ENCODE results near the gene STK32B. TPM values are rescaled to one million over a fixed set of nuclear protein-coding genes. Genes with fewer than 3 reads are reported as not detected.

STK32B gene
- total RNA-seq, 4 donors from 2014 or later, result 3.0 to 33.8 (median 4.3) TPM

GRCh38 chr4:5515646-5516045 lies 464.4 kb downstream of the STK32B start:
- no peaks in the 10 kb centered on the region for H3K36me3 ChIP-seq
- no peaks in the 10 kb centered on the region for H3K9me3 ChIP-seq
- no peak overlapping the region for H3K4me3 ChIP-seq
- no peak overlapping the region for H3K27ac ChIP-seq
- TF ChIP-seq POLR2A (IDR thresholded peaks at IDR 0.05) (no peak), CTCF (IDR thresholded peaks at IDR 0.05) (no peak)
- no peak for DNase-seq
- no peaks in the 10 kb centered on the region for H3K4me1 ChIP-seq
- no peaks in the 10 kb centered on the region for H3K27me3 ChIP-seq
- intact Hi-C loops (cut with DNase I; ENCODE audit: low total_unique reads), result no loop called here

GRCh38 chr4:5517372-5517771 lies 466.1 kb downstream of the STK32B start:
- H3K36me3 ChIP-seq, result no peaks in the 10 kb centered on the region
- H3K4me3 ChIP-seq, result no peak overlapping the region
- TF ChIP-seq CTCF (IDR thresholded peaks at IDR 0.05) (no peak), POLR2A (IDR thresholded peaks at IDR 0.05) (no peak)
- no peaks in the 10 kb centered on the region for H3K9me3 ChIP-seq
- no peak overlapping the region for H3K27ac ChIP-seq
- intact Hi-C loops (cut with DNase I; ENCODE audit: low total_unique reads), result no loop called here
- no peaks in the 10 kb centered on the region for H3K4me1 ChIP-seq
- no peak for DNase-seq
- H3K27me3 ChIP-seq, result no peaks in the 10 kb centered on the region

GRCh38 chr4:5524446-5525299 lies 473.4 kb downstream of the STK32B start:
- H3K9me3 ChIP-seq, result no peaks in the 10 kb centered on the region
- no peak overlapping the region for H3K27ac ChIP-seq
- no peaks in the 10 kb centered on the region for H3K36me3 ChIP-seq
- H3K4me1 ChIP-seq, result no peaks in the 10 kb centered on the region
- no peak overlapping the region for H3K4me3 ChIP-seq
- H3K27me3 ChIP-seq, result no peaks in the 10 kb centered on the region
- DNase-seq, result no peak
- no peak for TF ChIP-seq CTCF (IDR thresholded peaks at IDR 0.05)
- no peak for TF ChIP-seq POLR2A (IDR thresholded peaks at IDR 0.05)
- intact Hi-C loops (cut with DNase I; ENCODE audit: low total_unique reads), result no loop called here

GRCh38 chr4:5526080-5526846 lies 475.0 kb downstream of the STK32B start:
- no peaks in the 10 kb centered on the region for H3K9me3 ChIP-seq
- TF ChIP-seq POLR2A (IDR thresholded peaks at IDR 0.05), result no peak
- no peak for TF ChIP-seq CTCF (IDR thresholded peaks at IDR 0.05)
- intact Hi-C loops (cut with DNase I; ENCODE audit: low total_unique reads), result no loop called here

GRCh38 chr4:5527211-5527610 lies 475.9 kb downstream of the STK32B start:
- Histone ChIP-seq H3K27ac (no peak overlapping the region), H3K27me3 (no peaks in the 10 kb centered on the region), H3K9me3 (no peaks in the 10 kb centered on the region), H3K36me3 (no peaks in the 10 kb centered on the region), H3K4me1 (no peaks in the 10 kb centered on the region), H3K4me3 (no peak overlapping the region)
- no peak for DNase-seq
- TF ChIP-seq CTCF (IDR thresholded peaks at IDR 0.05) (no peak), POLR2A (IDR thresholded peaks at IDR 0.05) (no peak)
- intact Hi-C loops (cut with DNase I; ENCODE audit: low total_unique reads), result no loop called here

More at GRCh38 chr4:5526080-5526846, 475.0 kb downstream of the STK32B start:
- no peak for DNase-seq
- Histone ChIP-seq H3K27ac (no peak overlapping the region), H3K27me3 (no peaks in the 10 kb centered on the region), H3K36me3 (no peaks in the 10 kb centered on the region), H3K4me1 (no peaks in the 10 kb centered on the region), H3K4me3 (no peak overlapping the region)
